Omental fat pad (tissue), 4 donors: ENCODE results near the gene DMRTB1. TPM values are rescaled to one million over a fixed set of nuclear protein-coding genes. Genes with fewer than 3 reads are reported as not detected.

ENCODE experiments used
- ATAC-seq: fragments of 150-250 bp; one replicate; pipeline ENCODE4 v1.9.1; 2016; ENCODE audit warnings: mild to moderate bottlenecking, moderate library complexity; ENCODE audit not compliant: low FRiP score
- DNase-seq: peaks from one replicate; pipeline ENCODE4 v3.0.0-alpha.2; 2019; ENCODE audit warnings: low spot score
- total RNA-seq, 4 donors: library from RNA; depleted of rRNA; stranded (reverse); fragments of >200 nt; gene quantifications; one replicate each; pipeline ENCODE4 v1.1.0, GENCODE V29; 2016
- TF ChIP-seq, protein P1 (sequence below), 3 donors: fragments of 450-650 bp; IDR thresholded peaks; one replicate each; pipeline ENCODE4 v1.5.1; 2016 to 2017; ENCODE audit warnings: antibody characterized with exemption in 3 of 3, mild to moderate bottlenecking in 3 of 3, moderate library complexity in 2 of 3

The DMRTB1 gene
- total RNA-seq, 4 donors from 2014 or later, result not detected

DNA sequence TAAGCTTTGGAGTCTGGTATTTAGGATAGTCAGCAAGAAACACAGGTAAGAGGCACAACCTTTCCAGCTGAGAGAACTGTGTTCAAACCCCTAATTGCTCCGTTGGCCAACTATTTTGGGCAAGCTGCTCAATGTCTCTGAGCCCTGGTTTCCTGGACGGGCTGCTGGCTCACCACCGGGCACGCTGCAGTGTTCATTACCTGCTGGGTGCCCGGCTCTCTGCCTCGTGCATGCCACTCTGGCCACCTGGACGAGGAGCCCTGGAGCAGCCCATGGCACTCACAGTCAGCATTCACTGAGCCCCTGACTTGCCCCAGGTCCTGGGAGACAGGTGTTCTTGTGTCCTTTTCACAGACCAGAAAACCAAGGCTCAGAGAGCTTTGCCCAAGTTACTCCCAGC, 51.0 kb downstream of the DMRTB1 start:
- TF ChIP-seq, protein P1, sequence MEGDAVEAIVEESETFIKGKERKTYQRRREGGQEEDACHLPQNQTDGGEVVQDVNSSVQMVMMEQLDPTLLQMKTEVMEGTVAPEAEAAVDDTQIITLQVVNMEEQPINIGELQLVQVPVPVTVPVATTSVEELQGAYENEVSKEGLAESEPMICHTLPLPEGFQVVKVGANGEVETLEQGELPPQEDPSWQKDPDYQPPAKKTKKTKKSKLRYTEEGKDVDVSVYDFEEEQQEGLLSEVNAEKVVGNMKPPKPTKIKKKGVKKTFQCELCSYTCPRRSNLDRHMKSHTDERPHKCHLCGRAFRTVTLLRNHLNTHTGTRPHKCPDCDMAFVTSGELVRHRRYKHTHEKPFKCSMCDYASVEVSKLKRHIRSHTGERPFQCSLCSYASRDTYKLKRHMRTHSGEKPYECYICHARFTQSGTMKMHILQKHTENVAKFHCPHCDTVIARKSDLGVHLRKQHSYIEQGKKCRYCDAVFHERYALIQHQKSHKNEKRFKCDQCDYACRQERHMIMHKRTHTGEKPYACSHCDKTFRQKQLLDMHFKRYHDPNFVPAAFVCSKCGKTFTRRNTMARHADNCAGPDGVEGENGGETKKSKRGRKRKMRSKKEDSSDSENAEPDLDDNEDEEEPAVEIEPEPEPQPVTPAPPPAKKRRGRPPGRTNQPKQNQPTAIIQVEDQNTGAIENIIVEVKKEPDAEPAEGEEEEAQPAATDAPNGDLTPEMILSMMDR (IDR thresholded peaks at IDR 0.05), result no peak
- DNase-seq, result no peak
- no peak for ATAC-seq

DNA sequence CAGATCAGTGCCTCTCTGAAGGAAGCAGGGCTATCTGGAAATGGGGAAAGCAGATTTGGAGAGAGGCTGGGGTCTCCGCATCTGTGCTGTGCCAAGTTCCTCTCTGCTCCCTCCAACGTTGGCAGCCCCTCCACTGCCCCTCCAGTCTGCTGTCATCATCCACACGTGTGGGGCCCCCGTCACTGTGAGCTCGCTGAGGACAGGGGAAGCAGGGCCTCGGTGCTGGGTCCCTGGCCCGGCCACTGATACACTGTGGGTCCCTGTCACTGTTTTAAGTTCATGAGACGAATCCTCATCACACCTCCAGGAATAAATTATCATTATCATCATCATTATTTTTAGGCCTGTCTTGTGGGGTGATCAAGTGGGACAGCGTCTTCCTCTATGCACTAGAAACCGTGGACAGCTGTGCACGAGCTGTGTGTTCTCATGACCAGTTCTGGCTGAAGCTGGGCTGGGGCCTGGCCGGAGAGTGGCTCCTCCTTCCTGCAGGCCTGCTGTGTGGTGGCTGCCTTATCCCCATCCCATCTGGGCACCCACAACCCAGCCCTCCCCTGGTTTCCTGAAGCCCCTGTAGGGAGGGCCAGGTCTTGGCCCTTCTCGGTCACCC, 52.2 kb downstream of the DMRTB1 start:
- ATAC-seq (no peak), DNase-seq (no peak)
- TF ChIP-seq, protein P1 (IDR thresholded peaks at IDR 0.05), result no peak

DNA sequence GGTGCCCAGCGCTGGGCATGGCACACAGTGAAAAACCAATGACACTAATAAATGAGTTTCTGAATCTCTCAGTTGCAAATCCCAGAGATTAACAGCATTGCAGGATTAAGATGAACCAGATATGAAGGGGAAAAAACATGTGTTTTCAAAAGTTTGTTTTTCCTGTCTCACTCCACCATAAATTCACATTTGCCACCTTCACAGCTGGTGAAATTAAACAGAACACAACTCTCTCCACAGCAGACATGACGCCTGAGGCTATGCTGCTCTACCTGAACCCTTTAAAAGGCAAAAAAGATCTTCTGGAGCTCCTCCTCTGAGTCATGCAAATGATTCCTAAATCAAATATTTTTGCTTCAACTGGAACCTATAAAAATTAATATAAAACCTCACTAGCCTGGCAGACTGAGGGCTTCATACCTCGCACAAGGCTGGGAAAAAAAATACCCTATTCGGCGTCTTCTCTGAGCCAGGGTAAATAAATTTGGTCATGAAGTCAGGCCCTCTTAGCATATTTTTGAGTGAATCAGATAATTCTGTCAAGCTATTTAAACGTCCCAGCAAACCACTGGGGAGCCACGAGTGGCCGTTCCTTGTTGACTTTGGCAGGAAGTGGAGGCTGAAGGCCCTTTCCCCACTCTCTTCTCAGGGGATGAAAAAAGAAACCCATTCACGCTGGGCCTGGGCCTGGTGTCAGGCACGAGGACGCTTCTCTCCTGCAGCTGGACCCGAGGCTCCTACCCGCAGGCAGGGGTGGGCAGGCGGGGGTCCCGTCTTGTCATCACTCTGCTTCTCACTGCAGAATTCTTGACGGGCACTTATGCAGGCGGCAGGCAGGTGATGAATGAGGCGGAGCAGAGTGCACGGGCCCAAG, 53.0 kb downstream of the DMRTB1 start:
- DNase-seq (no peak), ATAC-seq (no peak)
- TF ChIP-seq, protein P1 (IDR thresholded peaks at IDR 0.05), result no peak

DNA sequence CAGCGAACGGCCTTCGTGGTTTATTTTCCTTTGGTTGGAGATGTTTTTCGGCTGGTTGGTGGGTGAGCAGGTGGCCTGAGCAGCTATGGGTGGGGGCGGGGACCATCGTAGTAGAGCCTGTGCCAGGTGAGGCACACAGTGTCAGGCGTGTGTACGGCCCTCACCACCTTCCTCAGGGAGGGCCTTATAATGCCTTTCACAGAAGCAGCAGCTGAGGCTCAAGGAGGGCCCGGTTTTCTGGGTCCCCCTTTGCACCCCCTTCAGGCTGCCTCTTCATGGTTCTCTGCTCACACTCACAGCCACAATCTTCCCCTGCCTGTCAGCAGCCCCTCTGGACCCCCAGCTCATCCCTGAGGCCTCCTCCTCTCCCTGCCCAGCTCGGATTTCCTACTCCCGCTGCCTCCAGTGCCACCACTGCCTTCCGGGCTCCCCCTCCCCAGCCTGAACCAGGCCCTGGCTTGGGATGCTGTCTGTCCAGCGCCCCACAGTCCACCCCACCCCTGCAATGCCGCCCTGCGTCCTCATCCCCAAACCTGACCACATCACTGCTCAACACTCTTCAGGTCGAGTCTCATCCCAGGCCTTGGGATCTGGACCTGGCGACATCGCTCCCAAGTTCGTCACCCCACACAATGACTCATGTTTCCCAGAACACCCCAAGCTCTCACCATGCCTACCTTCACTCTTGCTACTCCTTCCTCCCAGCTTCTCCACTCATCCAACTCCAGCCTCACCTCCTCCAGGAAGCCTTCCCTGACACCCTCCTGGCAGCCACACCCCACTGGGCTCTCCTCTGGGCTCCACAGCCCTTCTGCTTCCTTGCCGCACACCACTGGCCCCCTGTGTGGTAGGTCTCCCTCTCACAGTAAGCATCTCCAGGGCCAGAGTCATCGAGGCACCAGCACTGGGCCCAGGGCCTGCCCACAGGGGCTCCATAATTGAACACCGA, 53.9 kb downstream of the DMRTB1 start:
- DNase-seq (no peak), ATAC-seq (no peak)
- TF ChIP-seq, protein P1 (IDR thresholded peaks at IDR 0.05), result no peak

DNA sequence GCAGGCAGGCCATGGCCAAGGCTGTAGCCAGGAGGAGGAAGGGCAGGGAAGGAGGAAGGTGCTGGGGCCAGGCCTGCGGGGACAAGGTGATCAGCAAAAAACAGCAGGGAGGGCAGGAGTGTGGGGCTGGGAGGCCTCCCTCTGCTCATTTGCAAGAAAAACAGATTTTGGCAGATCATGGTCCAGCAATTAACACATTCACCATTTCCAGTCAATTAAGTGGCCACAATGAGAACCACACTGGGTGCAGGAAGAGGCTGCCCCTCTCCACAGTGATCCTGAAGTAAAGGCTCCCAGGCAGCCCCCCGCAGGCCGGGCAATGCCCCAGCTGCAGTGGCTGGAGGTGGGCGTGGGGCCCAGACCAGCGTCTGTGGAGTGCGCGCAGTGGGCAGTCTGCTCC, 54.6 kb downstream of the DMRTB1 start:
- no peak for DNase-seq
- ATAC-seq, result no peak
- TF ChIP-seq, protein P1 (IDR thresholded peaks at IDR 0.05), result no peak

DNA sequence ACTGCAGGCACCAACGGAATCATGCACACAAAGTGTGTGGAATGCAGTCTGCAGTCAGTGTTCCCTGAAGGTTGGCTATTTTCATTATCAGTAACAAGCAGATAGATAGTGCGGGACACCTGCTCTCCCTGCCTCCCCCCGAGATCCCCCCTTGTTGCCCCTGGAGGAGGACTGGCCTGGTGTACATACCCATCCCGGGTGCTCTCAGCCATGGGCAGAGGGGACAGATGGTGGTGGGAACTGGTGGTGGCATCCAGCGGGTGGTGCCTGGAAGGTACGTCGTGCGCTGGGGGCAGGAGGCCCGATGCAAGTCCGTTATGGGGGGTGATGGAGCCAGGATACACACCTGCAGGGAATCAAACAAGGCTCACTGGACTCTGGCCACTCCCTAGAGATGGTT, 55.2 kb downstream of the DMRTB1 start:
- ATAC-seq, result no peak
- TF ChIP-seq, protein P1 (IDR thresholded peaks at IDR 0.05), result no peak
- no peak for DNase-seq
